Ramos (cell line): ENCODE results near the gene SLFN5.
"Not testable (repeated sequence)": the region's sequence is repeated elsewhere in the genome, so short reads cannot be mapped to it uniquely, and the experiment has no call there.

Source experiments
- in situ Hi-C: fragments of 300-500 bp; cut with MboI; formaldehyde crosslinking; loops from one replicate; pipeline ENCODE4 v1.14.3; 2022; ENCODE audit warnings: low sequenced_read_pairs; ENCODE audit not compliant: unreplicated experiment

SLFN5 gene

GRCh38 chr17:35242805-35243560 lies at the start of gene SLFN5:
TSS of gene SLFN5 (plus strand) at chr17:35243072. CDS start at chr17:35258691, 15,619 bp downstream.
- in situ Hi-C loops, result no loop called here

DNA sequence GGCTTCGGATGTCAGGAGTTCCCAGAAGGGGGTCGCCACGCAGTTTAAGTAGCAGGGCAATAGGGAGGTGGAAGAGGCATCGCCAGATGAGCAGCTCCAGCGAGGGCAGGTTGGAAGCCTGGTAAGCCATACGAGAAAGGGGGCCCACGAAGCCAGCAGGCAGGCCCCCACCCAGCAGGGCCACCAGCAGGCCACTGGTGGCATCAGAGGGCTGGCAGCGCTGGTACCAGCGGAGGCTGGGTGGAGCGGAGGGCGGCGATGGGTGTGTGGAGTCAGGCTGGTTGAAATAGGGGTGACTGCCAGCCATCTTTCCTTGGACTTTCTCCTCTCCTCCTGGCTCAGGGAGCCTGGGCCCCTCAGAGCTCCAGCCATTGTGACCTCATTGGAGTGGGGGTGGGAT lies 48.9 kb upstream of the SLFN5 start, which contains the start of gene SLC35G3:
TSS of gene SLC35G3 (minus strand) at position 393 of the 400 bp plus-strand sequence. CDS start at position 307, 86 bp downstream.
- in situ Hi-C loops, result not testable (repeated sequence)

DNA sequence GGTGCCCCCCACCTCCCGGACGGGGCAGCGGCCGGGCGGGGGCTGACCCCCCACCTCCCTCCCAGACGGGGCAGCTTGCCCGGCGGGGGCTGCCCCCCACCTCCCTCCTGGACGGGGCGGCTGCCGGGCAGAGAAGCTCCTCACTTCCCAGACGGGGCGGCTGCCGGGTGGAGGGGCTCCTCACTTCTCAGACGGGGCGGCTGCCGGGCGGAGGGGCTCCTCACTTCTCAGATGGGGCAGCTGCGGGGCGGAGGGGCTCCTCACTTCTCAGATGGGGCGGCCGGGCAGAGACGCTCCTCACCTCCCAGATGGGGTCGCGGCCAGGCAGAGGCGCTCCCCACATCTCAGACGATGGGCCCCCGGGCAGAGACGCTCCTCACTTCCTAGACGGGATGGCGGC lies 47.8 kb upstream of the SLFN5 start:
- in situ Hi-C loops, result not testable (repeated sequence)

GRCh38 chr17:35202582-35202981 lies 40.3 kb upstream of the SLFN5 start:
- in situ Hi-C loops, result not testable (repeated sequence)

DNA sequence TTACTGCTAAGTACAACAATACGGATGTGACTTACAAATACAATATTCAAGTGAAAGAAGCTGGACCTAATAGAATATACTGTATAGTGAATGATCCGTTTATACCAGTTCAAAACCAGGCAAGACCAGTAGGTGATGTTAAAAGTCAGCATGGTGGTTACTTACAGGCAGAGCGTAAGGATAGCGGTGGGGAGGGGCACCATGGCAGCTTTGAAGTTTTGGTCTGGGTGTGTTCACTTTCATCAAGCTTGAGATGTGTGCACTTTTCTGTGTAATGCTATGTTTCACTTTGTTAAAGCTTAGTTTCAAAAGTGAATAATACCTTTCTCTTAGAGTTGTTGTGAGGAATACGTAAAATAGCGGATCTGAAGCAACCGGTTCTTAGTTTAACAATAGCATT lies 32.1 kb upstream of the SLFN5 start:
- in situ Hi-C loops, result no loop called here

- in situ Hi-C loops, result no loop called here
Measured at GRCh38 chr17:35212668-35213067, 30.2 kb upstream of the SLFN5 start.

DNA sequence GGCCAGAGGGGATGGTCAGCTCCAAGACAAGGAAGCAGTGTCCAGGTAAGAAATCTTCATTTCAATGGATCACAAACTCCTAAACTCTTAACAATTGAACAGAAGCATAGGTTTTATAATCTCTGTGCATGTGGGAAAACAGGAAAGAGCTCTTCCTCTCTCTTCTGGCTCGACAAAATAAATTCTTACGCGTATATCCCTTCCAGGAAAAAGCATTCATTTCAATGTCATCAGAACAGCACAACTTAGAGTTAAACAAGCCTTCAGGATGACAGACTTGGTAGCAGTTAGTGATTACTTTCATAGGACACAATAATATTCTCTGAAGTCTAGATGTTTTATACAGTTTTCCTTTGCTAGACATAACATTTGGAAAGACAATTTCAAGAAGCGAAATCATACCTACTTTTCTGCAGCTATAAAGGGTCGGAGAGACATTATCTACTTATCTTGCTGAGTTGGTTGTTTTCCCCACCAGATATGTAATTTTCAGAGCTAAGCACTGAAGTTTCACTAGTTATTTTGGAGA lies 29.4 kb upstream of the SLFN5 start:
- in situ Hi-C loops, result no loop called here

DNA sequence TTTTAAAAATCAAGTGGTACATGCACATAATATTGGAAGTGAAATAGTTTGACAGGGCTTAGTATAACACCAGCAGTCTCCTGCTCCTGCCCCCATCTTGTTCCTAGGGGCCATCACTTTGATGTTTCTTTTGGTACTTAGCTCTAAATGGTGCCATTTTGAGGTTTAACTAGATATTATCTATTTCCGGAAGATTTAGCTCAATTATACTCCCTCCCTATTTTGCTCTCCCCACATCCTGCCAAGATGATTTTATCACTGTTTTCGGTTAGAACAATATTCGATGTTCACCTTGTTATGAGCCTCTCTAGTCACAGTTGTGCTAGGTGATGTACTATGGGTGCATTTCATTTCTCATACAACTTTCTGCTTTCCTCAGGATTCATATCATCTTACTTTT lies 28.7 kb upstream of the SLFN5 start:
- in situ Hi-C loops, result no loop called here

- in situ Hi-C loops, result no loop called here
Measured at GRCh38 chr17:35214631-35215273, 28.1 kb upstream of the SLFN5 start.

GRCh38 chr17:35217107-35217506 lies 25.8 kb upstream of the SLFN5 start:
- in situ Hi-C loops, result no loop called here

- in situ Hi-C loops, result no loop called here
Measured at GRCh38 chr17:35218915-35219314, 24.0 kb upstream of the SLFN5 start.

GRCh38 chr17:35222452-35222851 lies 20.4 kb upstream of the SLFN5 start:
- in situ Hi-C loops, result no loop called here

DNA sequence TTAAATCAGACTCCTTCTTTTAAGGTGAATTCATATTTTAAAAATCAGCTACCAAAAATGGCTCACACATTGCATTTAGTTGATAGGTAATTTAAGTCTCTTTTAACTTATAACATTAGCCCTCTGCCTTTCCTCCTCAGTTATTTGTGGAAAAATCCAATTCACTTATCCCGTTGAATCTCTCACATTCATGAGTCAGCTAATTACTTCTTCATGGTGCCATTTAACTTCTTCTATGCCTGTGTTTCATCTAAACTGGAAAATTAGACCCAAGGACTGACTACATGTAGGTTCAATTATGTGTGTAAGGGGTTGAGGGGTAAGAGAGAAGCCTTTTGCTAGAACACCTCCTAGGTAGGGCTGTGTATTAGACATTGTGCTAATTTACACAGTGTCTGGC lies 18.4 kb upstream of the SLFN5 start:
- in situ Hi-C loops, result no loop called here

GRCh38 chr17:35227546-35227945 lies 15.3 kb upstream of the SLFN5 start:
- in situ Hi-C loops, result no loop called here

DNA sequence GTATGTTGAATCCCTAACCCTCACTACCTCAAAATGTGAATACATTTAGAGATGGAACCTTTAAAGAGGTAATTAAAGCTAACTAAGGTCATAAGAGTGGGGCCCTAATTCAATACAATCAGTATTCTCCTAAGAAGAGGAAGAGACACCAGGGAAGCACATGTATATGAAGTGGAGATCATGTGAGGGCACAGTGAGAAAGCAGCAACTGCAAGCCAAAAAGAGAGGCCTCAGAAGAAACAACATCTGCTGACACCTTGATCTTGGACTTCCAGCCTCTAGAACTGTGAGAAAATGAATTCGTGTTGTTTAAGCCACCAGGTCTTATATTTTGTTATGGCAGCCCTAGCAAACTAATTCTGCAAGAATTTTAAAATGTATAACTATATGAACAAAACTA lies 13.2 kb upstream of the SLFN5 start:
- in situ Hi-C loops, result no loop called here

GRCh38 chr17:35234315-35234714 lies 8.6 kb upstream of the SLFN5 start:
- in situ Hi-C loops, result not testable (repeated sequence)

- in situ Hi-C loops, result no loop called here
Measured at GRCh38 chr17:35235289-35235688, 7.6 kb upstream of the SLFN5 start.

DNA sequence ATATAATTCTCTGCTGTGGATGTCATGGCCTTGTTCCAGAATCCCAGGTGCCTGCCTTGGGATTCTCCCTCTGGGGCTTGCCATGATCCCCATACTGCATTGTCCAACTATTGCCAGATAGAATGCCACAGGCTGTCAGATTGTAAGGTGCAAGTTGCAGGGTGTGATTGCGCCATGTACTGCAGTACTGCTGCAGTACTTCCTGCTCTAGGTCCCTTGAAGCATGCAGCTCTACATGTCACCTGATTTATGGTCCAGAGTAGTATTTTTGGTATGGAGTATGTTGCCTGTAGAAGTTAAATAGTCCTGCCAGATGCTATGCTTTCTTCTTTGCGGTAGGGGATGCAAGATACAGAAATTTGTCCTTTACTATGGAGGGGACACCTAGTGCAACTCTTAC lies 7.0 kb upstream of the SLFN5 start:
- in situ Hi-C loops, result no loop called here

DNA sequence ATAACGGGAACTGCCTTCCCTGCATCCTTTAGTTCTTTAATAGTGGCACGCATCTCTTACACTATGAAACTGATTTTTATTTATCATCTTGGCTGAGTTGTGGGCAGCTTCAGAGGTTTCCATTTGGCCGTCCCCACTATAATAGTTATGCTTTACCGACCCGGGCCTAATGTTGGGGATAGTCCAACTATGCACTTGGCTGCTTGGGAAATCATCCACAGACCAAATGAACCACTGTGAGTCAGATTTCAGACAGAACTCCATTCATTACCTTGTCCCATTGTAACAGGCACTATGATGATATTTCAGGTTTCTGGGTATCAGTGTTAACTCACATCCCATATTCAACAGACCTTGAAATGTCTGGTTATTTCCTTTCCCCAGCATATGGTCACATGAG lies 6.1 kb upstream of the SLFN5 start:
- in situ Hi-C loops, result no loop called here

DNA sequence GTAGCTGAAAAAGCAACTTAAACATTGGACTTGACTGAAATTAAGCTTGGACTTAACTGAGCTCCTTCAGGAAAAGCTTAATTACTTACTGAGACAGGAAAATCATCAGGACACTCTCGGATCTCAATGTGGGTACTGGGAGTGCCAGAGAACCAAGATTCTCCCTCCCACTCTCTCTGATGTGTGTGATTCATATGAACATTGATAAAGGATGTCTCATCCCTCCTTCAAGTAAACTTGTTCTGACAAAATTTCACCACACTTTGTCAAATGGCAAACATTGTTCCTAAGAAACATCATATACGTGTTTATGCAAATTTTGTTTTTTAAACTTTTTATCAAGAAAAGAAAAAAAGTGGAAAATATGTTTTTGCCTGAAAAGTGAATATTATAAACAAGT lies 4.1 kb upstream of the SLFN5 start:
- in situ Hi-C loops, result no loop called here

DNA sequence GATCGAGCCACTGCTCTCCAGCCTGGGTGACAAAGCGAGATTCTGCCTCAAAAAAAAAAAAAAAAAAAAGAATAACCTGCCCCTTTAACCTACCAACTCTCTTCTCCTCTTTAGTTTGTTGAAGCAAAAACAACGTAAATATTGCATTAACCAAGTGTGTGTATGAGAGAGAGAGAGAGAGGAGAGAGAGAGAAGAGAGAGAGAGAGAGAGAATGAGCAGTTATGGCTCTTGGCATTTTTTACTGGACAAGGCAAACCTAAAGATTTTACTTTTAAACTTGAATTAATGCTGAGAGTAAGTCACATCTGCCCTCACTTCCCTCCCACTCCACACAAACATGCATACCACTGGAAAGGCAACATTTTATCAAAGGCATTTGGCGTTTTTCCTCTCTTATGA lies 3.0 kb upstream of the SLFN5 start:
- in situ Hi-C loops, result no loop called here

DNA sequence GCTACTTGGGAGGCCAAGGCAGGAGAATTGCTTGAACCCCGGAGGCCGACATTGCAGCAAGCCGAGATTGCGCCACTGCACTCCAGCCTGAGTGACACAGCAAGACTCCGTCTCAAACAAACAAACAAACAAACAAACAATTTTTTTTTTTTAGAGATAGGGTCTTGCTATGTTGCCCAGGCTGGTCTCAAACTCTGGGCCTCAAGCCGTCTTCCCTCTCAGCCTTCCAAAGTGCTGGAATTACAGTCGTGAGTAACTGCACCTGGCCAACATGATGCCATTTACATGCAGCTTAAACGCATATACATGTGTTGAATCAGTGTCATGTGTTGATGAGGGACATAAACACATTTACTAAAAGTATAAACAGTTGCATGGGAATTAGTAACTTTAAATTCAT lies 2.0 kb upstream of the SLFN5 start:
- in situ Hi-C loops, result no loop called here
